Spleen (tissue), 11 donors: ENCODE measurements around the gene CDR2. TPM values are rescaled to one million over a fixed set of nuclear protein-coding genes. Genes with fewer than 3 reads are reported as not detected.

ENCODE experiments used
- DNase-seq: peaks from one replicate; pipeline ENCODE4 v3.0.0-alpha.2; 2020
- H3K27ac ChIP-seq, 8 donors: fragments of 200-600 bp; sonication (generic) in 7 of 8; 1 replicate in 4 of 8; 2 replicates in 4 of 8; pipeline versions ENCODE4 v1.5.0 to v1.8.0; 2016 to 2021; ENCODE audit warnings: inconsistent platforms in 4 of 8, mild to moderate bottlenecking in 4 of 8, moderate library complexity in 1 of 8
- H3K27me3 ChIP-seq, 7 donors: fragments of 200-600 bp; sonication (generic) in 6 of 7; replicated peaks in 1 of 7; 1 replicate in 4 of 7; 2 replicates in 3 of 7; pipeline versions ENCODE4 v1.5.0 to v1.8.0; 2016 to 2021; ENCODE audit warnings: inconsistent platforms in 3 of 7, mild to moderate bottlenecking in 1 of 7
- H3K36me3 ChIP-seq, 6 donors: fragments of 200-600 bp; sonication (generic) in 5 of 6; 1 replicate in 4 of 6; 2 replicates in 2 of 6; pipeline versions ENCODE4 v1.5.0 to v1.8.0; 2016 to 2021; ENCODE audit warnings: inconsistent platforms in 2 of 6
- H3K4me1 ChIP-seq, 6 donors: fragments of 200-600 bp; sonication (generic) in 5 of 6; 1 replicate in 3 of 6; 2 replicates in 3 of 6; pipeline versions ENCODE4 v1.5.0 to v1.8.0; 2016 to 2021; ENCODE audit warnings: inconsistent platforms in 3 of 6
- H3K4me3 ChIP-seq, 8 donors: fragments of 200-600 bp; sonication (generic) in 7 of 8; 1 replicate in 4 of 8; 2 replicates in 4 of 8; pipeline versions ENCODE4 v1.5.0 to v1.8.0; 2016 to 2021; ENCODE audit warnings: inconsistent platforms in 4 of 8, mild to moderate bottlenecking in 4 of 8, moderate library complexity in 2 of 8
- H3K9me3 ChIP-seq, 8 donors: fragments of 200-600 bp; sonication (generic) in 7 of 8; 1 replicate in 4 of 8; 2 replicates in 4 of 8; pipeline versions ENCODE4 v1.5.0 to v1.8.0; 2016 to 2021; ENCODE audit warnings: inconsistent platforms in 4 of 8
- POLR2A ChIP-seq, 3 donors: fragments of 450-650 bp; IDR thresholded peaks; one replicate each; pipeline ENCODE4 v1.5.1; 2017; ENCODE audit warnings: antibody characterized with exemption in 3 of 3, mild to moderate bottlenecking in 1 of 3
- POLR2AphosphoS5 ChIP-seq, 3 donors: sonication (generic); formaldehyde crosslinking; IDR thresholded peaks; one replicate each; pipeline ENCODE4 v1.5.1; 2017; ENCODE audit warnings: antibody characterized with exemption in 3 of 3
- WGBS, 5 donors: extraction: QIAGEN DNeasy Blood & Tissue Kit in 3 of 5; methylation state at CpG; one replicate each; pipeline versions ENCODE4 v1.1.5 to v1.1.7; 2013 to 2018; 5-methylcytosine and 5-hydroxymethylcytosine counted together
- intact Hi-C: fragments of 100-400 bp; cut with DNase I; formaldehyde crosslinking; loops from one replicate; pipeline ENCODE4 v1.15.0; 2023; ENCODE audit warnings: low total_unique reads
- polyA plus RNA-seq, 3 donors: library from polyadenylated mRNA; stranded (reverse); fragments of 200-250 nt; gene quantifications; one replicate each; pipeline ENCODE4 v1.2.1, GENCODE V29; 2013
- total RNA-seq, 7 donors: library from RNA; depleted of rRNA in 3 of 7; stranded (reverse); fragments of >200 nt in 3 of 7; fragmentation: NEBNext Ultra II Directional in 4 of 7; extraction: Animal tissue kit (Norgen Biotek cat#: 25700) in 4 of 7; gene quantifications; one replicate each; pipeline versions ENCODE4 v1.1.0 to v1.2.1, GENCODE V29; 2016 to 2021
- TF ChIP-seq, protein P1 (sequence below), 11 experiments: fragments of 200-600 bp in 7 of 11; fragments of 450-650 bp in 4 of 11; sonication (generic) in 4 of 11; IDR thresholded peaks in 8 of 11; conservative IDR thresholded peaks in 3 of 11; 1 replicate in 7 of 11; 2 replicates in 4 of 11; pipeline versions ENCODE4 v1.4.0 to v1.8.0; 2016 to 2021; ENCODE audit warnings: antibody characterized with exemption in 11 of 11, inconsistent platforms in 4 of 11, mild to moderate bottlenecking in 1 of 11
- donor health status: healthy with polysubstance abuse.
- donor health status: DM: no; HTN: no; CAD: no; lungs with moderate emphysema.
- donor health status: DM: no; HTN: no; CAD: no.
- donor health status: Bipolar disorder and iron deficiency.
- donor health status: healthy.
- donor health status: DM: no; HTN: no; CAD: no.
- donor health status: DM: yes; HTN: yes; CAD: no.

CDR2 gene
- total and polyA plus RNA-seq, 10 donors: 7.7 to 33.4 (median 23.6) TPM

DNA sequence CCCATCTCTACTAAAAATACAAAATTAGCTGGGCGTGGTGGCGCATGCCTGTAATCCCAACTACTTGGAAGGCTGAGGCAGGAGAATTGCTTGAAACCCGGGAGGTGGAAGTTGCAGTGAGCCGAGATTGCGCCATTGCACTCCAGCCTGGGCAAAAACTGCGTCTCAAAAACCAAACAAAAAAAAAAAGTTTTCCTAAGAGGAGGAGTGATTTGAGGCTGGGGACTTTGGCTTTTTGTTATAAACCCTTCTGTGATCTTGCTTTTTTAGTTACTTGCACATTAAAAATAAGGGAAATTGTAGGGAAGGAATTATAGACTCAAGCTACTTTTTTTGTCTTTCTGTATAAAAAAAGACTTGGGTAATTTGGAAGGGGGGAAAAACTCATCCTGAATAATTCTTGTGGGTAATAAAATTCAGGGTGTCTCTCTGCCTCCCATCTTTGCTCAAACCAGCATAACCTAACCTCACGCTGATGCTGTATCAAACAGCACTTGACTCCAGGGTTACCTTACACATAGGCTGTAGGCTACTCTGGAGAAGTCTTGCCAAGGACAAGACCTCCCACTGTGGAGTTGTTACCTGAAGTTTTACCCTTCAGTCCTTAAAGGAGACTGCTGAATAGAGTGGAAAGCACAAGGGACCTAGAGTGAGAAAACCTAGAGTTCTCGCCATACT, 1.7 kb upstream of the CDR2 start:
- Histone ChIP-seq H3K4me1 (peaks cover 7 to 55% (median 35%) of the 10 kb centered on the region in 6 donors), H3K4me3 (no peak overlapping the region), H3K36me3 (peaks cover 0 to 4% (median 0%) of the 10 kb centered on the region in 6 donors), H3K27ac (no peak overlapping the region), H3K9me3 (no peaks in the 10 kb centered on the region), H3K27me3 (no peaks in the 10 kb centered on the region)
- no peak for DNase-seq
- 72 to 90% (median 76%) methylated on average over 8 of the region's 8 CpGs for WGBS, 5 donors
- intact Hi-C loops: no loop called here
- TF ChIP-seq POLR2AphosphoS5 (IDR thresholded peaks at IDR 0.05): no peak
- TF ChIP-seq, protein P1, sequence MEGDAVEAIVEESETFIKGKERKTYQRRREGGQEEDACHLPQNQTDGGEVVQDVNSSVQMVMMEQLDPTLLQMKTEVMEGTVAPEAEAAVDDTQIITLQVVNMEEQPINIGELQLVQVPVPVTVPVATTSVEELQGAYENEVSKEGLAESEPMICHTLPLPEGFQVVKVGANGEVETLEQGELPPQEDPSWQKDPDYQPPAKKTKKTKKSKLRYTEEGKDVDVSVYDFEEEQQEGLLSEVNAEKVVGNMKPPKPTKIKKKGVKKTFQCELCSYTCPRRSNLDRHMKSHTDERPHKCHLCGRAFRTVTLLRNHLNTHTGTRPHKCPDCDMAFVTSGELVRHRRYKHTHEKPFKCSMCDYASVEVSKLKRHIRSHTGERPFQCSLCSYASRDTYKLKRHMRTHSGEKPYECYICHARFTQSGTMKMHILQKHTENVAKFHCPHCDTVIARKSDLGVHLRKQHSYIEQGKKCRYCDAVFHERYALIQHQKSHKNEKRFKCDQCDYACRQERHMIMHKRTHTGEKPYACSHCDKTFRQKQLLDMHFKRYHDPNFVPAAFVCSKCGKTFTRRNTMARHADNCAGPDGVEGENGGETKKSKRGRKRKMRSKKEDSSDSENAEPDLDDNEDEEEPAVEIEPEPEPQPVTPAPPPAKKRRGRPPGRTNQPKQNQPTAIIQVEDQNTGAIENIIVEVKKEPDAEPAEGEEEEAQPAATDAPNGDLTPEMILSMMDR (IDR thresholded peaks at IDR 0.05 in 8 of 11, conservative IDR thresholded peaks at IDR 0.05 in 3 of 11): no peak
- no peak for TF ChIP-seq POLR2A (IDR thresholded peaks at IDR 0.05)

DNA sequence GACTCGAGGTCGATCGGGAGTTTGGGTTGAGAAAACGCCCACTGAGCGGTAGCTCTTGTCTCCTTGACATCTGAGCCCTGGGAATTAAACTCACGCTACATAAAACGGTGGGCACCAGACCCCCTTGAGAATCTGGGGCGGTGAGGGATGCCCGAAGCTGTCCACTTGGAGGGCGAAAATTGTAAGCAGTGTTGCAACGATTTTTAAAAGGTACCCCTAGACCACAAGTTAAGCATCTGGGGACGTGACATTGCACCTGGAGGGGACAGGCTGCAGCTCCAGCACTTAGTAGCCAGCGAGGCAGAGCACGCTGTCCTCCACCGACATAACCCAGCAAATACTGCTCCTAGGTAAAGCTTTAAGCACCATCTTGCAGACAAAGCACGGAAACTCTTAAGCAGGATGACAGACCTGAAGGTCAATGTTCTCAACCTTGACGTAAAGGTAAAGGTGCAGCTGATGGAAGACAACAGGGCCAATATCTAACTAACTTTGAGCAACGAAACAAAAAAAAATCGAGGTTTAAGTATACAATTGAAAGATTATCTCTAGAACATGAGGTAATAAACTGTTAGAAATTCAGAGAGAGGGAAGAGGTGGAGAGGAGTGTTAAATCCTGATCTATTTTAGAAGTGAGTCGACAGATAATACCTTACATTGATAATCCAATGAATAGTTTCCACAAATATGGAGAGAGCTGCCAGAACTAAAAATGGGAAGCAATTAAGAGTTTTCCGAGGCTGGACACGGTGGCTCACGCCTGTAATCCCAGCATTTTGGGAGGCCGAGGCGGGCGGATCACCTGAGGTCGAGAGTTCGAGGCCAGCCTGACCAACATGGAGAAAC, 921 bp upstream of the CDR2 start:
- Histone ChIP-seq H3K9me3 (no peaks in the 10 kb centered on the region), H3K4me3 (peak overlapping the region; percentile 65 to 85 (median 78)), H3K27ac (peak overlapping the region; percentile 68 to 92 (median 88)), H3K27me3 (no peaks in the 10 kb centered on the region), H3K4me1 (peaks cover 13 to 55% (median 40%) of the 10 kb centered on the region in 6 donors), H3K36me3 (peaks cover 0 to 4% (median 0%) of the 10 kb centered on the region in 6 donors)
- no peak for DNase-seq
- WGBS, 5 donors: 31 to 39% (median 37%) methylated on average over 25 to 28 of the region's 28 CpGs
- intact Hi-C loops: no loop called here
- TF ChIP-seq POLR2A (IDR thresholded peaks at IDR 0.05) (no peak), POLR2AphosphoS5 (IDR thresholded peaks at IDR 0.05) (no peak)
- TF ChIP-seq, protein P1 (IDR thresholded peaks at IDR 0.05 in 8 of 11, conservative IDR thresholded peaks at IDR 0.05 in 3 of 11): no peak

- H3K27ac ChIP-seq: peak overlapping the region; percentile 70 to 92 (median 88)
- peaks cover 18 to 67% (median 54%) of the 10 kb centered on the region in 6 donors for H3K4me1 ChIP-seq
- H3K9me3 ChIP-seq: no peaks in the 10 kb centered on the region
- peak; percentile 28 to 63 (median 37) for TF ChIP-seq POLR2AphosphoS5 (IDR thresholded peaks at IDR 0.05)
- TF ChIP-seq, protein P1 (IDR thresholded peaks at IDR 0.05 in 8 of 11, conservative IDR thresholded peaks at IDR 0.05 in 3 of 11): no peak
- peaks cover 0 to 4% (median 0%) of the 10 kb centered on the region in 6 donors for H3K36me3 ChIP-seq
- intact Hi-C loops: no loop called here
- peak overlapping the region; percentile 65 to 85 (median 78) for H3K4me3 ChIP-seq
- no peaks in the 10 kb centered on the region for H3K27me3 ChIP-seq
- 0 to 4% (median 2%) methylated on average over 41 to 51 of the region's 51 CpGs for WGBS, 5 donors
- DNase-seq: peak; percentile 88
These were observed 633 bp downstream of the CDR2 start for GRCh38 chr16:22373662-22374310.
